NCI-H2107 treated with DMSO at 0.1 percent for 48 hours (cell line): ENCODE data around the gene LRRTM4.

Source experiments
- DNase-seq: peaks from one replicate; lab custom pipeline; 2025; ENCODE audit not compliant: unreplicated experiment; lab: John Stamatoyannopoulos, UW

Gene LRRTM4

DNA sequence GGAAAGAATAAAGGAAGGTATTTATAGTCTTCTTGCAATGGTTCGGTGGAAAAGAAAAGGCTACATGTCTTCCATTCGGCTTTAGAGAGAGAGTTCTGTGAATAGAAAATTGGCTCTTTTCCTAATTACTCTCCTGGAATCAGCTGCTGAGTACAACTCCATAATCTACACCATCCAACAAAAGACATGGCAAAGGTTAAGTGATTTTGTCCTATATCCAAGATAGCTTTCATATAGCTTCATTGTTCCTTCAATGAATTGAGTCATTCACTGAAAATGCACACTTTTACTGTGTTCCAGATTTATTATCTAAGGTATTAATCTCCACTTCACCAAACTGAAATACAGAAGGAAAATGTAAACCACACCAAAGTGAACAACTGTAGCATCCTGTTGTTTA lies 514.5 kb downstream of the LRRTM4 start:
- DNase-seq: no peak

DNA sequence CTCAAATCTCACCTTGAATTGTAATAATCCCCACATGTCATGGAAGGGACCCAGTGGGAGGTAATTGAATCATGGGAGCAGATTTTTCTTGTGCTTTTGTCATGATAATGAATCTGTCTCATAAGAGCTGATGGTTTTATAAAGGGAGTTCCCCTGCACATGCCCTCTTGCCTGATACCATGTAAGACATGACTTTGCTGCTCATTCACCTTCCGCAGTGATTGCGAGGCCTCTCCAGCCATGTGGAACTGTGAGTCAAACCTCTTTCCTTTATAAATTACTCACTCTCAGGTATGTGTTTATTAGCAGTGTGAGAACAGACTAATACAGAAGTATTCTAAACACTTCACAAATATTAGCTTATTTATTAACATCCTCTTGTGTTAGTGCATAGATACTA lies 516.7 kb downstream of the LRRTM4 start:
- DNase-seq: no peak

DNA sequence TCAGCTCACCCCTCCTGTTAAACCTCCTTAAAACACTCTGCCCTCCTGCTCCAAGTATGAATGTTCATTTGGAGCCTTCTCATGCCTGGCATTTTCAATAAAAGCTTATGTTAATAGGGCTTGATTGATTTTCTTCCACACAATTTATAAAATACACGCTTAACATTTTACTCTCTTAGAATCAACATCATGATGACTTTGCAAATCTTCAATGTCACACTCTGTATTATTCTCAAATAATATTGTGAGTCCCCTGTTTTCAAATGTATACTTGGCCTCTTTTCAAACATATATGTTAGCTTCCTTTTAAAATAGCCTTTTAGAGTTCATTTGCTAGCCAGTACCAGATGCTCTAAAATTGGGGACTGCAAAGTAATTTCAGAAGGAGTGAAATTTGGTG lies 520.3 kb downstream of the LRRTM4 start:
- DNase-seq: no peak

DNA sequence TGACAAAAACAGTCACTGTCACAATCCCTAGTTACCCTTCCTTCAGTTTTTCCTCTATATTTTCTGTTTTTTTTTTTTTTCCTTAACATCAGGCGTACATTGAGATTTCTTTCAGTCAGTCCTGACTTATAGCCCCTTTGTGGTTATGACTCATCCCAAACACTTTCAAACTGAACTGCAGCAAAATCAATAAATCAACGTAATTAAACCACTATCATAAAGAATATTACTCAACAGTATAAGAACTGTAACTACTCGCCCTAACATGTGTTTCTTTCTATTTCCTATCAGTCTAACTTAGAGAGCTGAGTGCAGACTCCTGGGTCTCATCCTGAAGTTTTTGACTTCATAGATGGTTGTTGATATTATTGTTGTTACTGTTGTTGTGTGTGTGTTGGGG lies 523.5 kb downstream of the LRRTM4 start:
- DNase-seq: no peak

DNA sequence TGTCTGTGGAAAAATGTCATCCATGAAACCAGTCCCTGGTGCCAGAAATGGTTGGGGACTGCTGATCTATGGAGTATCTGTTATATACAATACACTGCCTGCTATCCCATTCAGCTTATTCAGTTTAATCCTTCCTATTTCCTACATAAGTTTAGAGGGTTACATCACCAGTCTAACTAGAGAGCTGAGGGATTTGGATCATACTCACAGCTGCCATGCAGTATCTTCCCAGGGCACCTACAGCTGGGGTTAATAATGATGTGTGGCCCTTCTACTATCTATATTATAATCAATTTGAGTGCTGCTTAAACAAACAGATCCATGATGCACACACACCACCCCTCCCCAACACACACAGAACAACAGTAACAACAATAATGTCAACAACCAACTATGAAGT lies 524.0 kb downstream of the LRRTM4 start:
- no peak for DNase-seq

DNA sequence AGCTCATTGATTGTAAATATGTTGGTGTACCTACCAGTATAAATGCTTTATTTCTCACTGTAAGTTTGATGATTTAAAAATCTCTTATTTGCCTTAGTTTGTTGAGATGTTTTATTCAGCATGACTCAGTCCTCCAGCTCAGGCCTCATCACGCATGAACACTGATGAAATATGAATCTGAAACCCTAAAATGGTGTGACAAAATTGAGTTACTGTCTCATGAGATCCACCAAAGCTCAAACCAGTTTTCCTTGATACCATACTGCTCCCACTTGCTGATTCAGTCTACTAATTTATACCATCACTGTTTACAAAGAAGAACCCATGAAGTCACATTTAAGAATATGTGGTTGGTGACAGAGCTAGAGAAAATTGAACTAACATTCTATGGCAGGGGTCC lies 524.9 kb downstream of the LRRTM4 start:
- no peak for DNase-seq

DNA sequence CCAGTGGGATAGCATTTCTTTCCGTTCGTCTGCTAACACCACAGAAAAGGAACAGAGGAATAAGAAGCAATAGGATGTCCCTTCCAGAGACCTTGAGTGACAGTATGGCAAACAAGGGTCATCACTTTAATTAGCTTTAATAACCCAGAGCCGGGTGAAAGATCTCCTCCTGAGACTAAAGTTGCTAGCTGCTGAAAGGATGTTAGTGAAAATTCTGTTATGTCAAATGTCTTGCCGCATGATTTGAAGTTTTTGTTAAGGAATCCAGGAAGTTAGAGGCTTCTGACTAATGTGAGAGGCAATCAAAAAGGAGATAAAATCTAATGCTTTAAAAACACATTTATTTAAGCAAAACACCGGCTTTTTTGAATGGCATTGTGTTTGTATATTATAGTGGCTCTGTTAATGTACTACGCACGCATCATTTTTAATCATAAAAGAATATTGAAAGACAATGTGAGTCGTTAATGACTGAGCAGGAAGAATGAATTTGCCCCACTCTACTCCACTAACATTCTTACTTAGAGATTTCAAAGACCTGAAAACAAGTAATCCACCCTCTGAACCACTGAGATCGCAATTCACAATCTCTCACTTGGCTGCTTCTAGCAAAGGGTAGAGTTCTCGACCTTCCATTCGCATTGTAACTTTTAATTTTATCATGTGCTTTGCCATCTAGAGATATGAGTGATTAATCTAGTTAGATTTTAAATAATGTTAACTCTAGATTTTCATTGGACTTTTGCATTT lies 536.6 kb downstream of the LRRTM4 start:
- DNase-seq: no peak

DNA sequence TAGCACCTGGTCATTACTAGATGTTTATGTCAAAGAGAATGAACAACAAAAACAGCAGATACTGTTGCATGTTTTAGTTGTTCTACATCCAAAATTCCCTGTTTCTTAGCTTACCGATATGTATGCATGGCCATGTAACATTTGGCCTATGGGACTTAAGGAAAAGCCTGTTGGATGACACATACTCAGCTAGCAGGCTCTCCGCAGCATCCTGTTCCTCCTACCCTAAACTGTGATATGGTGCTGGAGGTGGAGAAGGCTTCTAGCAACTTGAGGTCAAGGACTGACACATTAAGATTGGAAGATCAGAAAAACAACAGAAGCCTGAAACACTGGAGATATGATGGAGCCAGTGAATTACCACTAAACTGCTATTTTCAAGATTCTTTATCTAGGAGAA lies 537.8 kb downstream of the LRRTM4 start:
- DNase-seq: no peak

DNA sequence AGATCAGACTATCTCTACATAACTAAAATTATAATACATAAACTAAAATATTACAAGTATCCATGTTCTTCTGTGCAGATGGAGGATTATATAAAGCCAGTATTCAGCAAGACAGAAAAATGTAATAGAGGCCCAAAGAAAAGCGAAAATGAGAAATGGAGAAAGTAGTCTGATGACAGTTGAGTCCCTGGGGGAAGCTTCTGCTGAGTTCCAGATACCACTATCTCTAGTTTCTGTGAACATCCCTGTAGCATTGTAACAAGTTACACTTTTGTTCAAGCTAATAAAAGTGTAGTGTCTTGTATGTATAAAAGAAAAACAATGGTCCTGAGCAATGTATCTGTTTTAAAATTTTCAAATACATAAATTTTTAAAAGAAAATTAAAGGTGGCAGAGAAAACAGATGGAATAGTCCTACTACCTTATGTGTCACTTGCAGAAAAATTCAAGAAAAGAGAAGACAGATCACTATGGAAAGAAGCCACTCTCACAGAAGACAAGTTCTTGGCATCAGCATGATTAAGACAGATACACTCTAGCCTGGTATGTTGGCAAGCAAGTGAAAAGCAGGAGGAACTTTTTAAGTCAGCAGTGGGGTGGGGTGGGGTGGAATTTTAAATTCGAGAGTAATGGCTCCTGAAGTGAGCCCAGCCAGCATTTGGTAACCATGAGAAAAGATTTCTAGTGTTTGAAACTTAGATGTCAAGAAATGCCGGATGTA lies 541.9 kb downstream of the LRRTM4 start:
- DNase-seq: no peak

DNA sequence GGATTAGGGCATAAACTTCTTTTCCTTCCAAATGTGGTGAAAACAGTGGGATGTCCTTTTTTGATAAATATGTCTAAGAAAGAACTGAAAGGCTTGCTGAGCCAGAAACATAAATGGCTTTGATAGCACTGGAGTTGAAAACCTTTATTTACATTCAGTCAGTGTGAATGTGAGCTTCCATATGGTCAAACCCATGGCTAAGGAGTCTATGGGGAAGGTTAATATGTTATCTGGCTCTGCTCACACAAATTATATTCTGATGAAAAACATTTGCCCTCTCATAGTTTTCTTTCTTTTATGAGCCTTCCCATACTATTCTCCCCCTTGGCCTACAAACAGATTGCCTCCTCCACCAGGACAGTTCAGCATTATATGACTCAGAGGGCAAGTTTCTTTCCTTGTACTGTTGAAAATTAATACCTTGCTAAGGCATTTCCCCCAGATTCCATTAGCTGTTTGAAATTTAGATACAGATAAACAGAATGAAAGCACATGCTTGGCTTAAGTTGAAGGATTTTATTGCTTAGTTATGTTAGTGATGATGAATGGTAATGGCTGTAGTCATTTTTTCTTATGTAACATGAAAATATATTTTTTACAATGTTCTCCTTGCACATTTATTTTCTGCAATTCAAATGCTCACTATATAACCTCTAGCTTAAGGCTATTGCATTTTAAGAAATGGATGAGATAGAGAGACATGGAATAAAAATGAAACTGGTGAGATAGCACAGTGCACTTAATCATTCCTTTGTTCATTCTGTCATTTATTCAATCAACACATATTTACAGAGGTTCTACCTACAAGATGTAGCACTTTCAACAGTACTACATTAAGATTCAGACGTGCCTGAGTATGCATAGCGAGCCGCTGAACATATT lies 544.1 kb downstream of the LRRTM4 start:
- DNase-seq: no peak

DNA sequence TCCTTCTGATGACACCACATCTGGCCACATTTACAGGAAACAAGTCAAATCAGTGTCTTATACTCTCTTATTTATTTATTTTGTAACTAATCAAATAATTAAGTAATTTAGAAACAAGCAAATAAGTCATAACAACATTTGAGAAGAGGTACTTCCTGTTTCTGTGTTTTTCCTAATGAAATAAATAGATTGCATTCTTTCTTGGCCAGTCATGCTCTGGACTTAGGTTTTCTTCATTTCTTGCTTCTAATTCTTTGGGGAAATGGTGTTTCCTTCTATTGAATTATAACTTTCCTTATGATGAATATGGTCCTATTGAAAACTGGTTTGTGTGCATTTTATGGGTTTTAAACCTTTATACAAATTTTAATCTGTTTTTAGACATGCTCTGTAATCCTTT lies 546.4 kb downstream of the LRRTM4 start:
- no peak for DNase-seq

DNA sequence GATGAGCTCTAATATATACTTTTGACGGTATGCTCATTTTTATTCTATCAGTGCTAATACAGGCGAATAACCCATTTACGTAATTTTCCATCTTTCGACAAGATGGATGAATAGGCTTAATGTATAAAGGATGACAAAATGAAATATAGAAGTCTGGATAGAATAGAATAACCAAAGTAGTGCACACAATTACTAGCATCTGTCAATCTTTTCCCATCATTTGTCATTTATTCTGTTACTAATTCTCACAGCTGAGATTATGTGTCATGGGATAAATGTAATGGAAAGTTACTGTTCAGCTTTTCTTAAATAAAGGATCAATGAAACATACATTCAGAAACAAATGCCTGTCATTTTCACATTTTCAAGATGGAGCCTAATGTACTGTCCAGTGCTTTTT lies 548.6 kb downstream of the LRRTM4 start:
- no peak for DNase-seq

DNA sequence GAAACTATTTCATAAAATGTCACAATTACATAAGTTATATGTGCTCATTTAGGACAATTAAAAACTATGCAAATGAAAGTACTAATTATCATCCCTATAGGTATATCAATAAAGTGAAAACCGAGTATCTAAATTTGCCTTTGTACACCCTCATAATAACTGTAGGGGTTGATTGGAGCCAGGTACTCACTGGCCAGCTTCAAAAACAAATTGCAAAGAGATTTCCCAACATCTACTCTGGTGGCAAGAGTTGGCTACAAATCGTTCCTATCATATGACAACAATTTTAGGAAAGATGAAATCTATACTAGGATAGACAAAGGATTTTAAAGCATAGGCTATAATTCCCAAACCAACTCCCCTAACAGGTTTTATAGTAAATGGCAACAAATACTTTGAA lies 556.4 kb downstream of the LRRTM4 start:
- DNase-seq: no peak

DNA sequence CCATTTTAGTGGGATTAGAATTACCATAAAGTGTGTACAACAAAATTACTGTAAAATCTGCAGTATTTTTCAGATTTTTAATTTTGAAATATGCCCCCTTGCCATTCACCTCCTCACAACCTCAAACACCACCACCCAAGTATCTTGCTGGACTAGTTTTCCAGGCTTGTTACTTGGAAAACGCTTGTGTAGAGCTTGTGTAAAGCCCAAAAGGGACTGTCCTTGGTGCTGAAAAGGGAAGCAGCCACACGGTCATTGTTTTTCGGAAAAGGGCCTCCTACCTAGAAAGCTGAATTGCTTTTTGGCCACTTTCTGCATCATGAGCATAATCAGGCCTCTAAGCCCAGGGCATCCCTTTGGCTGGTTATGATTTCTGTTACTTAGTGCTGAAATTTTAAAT lies 563.4 kb downstream of the LRRTM4 start:
- no peak for DNase-seq

DNA sequence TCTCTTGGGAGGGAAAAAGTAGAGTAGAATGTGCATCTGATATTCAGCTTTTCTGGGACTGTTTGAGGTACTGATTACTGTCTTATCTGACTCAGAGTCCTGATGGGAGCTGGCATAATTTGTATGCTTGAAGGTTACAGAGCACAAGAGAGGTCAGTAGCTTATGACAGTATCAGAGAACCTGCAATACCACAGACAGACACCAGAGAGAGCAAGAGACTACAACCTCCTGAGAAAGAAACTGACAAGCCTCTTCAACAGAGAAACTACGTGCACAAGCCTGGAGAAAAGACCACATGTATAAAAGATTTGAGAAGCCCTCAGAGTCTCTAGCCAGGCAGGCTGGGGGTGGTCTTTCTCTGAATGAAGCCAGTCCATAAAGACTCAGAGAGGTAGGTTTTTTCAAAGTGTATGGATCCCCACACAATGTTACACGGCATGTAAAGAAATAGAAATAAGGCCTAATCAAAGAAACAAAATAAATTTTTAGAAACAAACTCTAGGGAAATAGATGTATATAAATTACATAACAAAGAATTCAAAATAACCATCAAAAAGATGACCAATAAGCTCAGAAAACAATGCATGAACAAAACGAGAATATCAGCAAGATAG lies 568.3 kb downstream of the LRRTM4 start:
- DNase-seq: peak; percentile 20

DNA sequence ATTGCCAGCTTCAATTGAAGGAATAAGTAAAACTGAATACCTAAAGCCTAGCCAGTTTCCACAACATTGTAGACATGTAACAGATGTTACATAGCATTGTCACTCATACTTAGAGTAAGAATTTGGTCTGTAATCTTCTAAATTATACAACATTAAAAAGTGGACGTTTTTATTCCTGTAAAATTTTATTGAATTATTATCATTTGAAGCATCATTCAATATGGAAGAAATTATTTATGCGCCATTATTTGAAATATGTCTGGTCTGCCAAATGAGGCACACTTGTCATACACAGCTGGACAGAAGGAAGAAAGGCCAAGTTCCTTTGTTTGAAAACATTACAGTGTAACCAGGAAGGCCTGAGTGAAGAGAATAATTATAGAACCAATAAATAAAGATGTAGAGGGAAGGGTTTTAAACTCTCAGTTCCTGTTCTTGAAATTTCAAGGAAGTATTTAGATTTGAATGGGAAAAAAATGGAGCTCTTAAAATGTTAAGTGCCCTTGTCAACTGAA lies 575.5 kb downstream of the LRRTM4 start:
- DNase-seq: no peak

DNA sequence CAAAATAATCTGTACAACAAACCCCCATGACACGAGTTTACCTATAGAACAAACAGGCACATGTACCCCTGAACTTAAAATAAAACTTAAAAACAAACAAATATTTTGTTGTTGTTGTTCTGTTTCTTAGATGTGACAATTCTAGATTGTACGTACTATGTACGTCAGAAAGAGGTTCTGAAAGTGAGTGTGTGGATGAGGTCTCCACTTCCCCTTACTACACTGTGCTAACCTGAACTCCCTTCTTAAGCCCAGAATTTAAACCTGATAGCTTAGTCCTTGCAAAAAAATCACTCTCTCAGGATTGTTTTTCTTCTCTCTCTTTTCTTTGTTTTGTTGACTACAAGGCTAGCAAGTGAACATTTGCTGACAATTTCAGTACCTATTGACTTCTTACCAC lies 581.6 kb downstream of the LRRTM4 start:
- DNase-seq: no peak

DNA sequence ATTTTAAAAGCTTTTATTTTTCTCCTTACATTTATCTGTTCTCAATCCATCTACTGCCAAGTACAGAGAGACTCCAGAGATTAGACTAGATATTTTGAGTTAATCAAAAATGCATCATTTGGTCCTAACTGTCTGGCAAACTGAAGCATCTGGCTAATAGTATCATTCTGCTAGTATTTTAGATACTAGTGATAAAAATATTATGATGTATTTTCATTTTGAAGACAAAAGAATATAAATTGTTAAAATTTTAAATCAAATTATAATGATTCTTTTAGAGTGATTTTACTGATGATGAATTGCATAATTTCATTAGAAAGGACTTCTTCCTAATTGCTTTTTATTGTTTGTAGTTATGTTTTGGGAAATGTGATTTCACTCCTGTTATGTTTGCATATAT lies 584.0 kb downstream of the LRRTM4 start:
- DNase-seq: no peak

DNA sequence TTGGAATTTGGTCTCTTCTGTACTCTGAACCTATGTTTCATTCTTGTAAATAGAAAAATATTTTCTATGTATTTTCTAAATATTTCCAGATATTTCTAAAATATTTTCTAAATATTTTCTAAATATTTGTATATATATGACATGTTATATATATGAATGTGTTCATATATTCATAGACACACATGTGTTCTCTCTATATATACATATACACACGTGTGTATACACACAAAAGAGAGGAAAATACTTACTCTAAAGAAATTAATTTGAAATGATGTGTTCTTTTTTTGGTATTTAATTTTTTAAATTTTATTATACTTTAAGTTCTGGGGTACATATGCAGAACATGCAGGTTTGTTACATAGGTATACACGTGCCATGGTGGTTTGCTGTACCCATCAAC lies 589.6 kb downstream of the LRRTM4 start:
- no peak for DNase-seq

DNA sequence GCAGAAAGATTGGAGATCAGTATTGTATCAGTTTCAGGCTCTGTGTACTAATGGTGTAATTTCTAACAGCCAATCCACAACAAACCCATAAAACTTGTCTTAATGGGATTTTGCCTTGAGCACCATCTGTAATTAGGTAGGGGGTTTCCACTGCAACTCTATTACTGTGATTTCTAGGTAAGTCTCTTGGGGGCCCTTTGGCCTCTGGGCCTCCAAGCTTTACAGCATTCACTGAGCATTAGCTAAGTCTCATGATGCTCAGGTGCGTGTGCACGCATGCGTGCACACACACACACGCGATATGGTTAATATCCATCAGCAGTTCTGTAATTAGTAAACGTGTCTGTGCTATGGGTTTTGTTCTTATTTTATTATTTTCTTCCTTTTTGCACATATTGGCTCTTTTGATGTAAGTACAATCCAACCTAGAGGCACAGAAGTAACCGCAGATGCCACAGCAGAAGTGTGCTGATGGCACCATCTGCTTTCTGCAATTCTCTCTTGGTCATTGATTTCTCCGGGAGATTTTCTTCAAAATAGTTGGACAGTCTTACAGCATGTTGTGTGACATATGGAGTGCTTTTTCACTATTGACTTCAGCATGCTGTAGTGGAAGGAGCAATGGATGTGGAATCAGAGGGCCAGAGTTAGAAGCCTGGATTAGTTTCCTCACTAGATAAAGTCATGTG lies 592.0 kb downstream of the LRRTM4 start:
- no peak for DNase-seq

DNA sequence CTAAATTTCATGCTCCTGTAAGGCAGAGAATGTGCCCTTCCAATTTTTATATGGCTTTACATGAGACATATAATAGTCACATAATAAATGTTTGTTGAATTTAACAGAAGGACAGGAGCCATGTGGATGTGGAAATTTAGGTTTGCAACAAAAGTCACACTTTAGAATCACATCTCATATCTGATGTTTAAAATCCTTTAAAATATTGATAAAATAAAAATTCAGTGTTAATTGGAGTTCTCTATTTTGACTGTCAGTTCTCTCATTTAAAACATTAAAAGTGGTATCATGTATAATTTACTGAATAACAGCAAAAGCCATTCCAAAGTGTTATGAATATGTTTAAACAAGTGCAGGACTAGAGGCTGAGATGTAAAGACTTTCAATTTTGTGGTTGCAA lies 594.1 kb downstream of the LRRTM4 start:
- DNase-seq: no peak
